HepG2 (cell line): ENCODE measurements around the gene BICRA. TPM values are rescaled to one million over a fixed set of nuclear protein-coding genes. Genes with fewer than 3 reads are reported as not detected.

ENCODE experiments used
- ATAC-seq: fragments of 200-7000 bp; cut with Tn5 transposase; 3 replicates; pipeline ENCODE4 v1.9.1; 2020; ENCODE audit warnings: mild to moderate bottlenecking, moderate library complexity
- Bru-seq: library from RNA; stranded (reverse); fragments of 400-500 nt; gene quantifications from one replicate; lab custom pipeline; 2021; lab: Mats Ljungman, UMichigan
- BruChase-seq, 2 experiments: library from RNA; stranded (reverse); fragments of 400-500 nt; gene quantifications; one replicate each; lab custom pipeline; 2021; lab: Mats Ljungman, UMichigan
- BruUV-seq: library from RNA; stranded (reverse); fragments of 400-500 nt; replicated peaks from 2 replicates; lab custom pipeline; 2021; lab: Mats Ljungman, UMichigan
- CTCF ChIA-PET: fragments of 300-600 bp; formaldehyde crosslinking; extraction: SDS; loops from one replicate; lab custom pipeline; 2021; ENCODE audit warnings: low total read pairs, inconsistent platforms, low intra/inter-chr PET ratio; lab: Yijun Ruan, JAX
- POLR2A ChIA-PET: fragments of 350-600 bp; sonication (Branson Sonifier 250); formaldehyde crosslinking; loops from one replicate; lab custom pipeline; 2020; ENCODE audit warnings: antibody characterized with exemption, inconsistent platforms; lab: Yijun Ruan, JAX
- DNase-seq: peaks from one replicate; pipeline ENCODE4 v3.0.0-alpha.2; 2015; ENCODE audit warnings: low spot score
- FAIRE-seq: peaks from 3 replicates; lab custom pipeline; 2011; peaks lifted over from hg19 to GRCh38; lab: Jason Lieb, UNC
- H2AFZ ChIP-seq: one replicate; pipeline ENCODE4 v1.6.1; 2011; ENCODE audit warnings: low read length, inconsistent platforms
- H3K27ac ChIP-seq: fragments of 300-600 bp; 3 replicates; pipeline ENCODE4 v1.8.0; 2011; ENCODE audit warnings: mixed run types, mild to moderate bottlenecking, mixed read lengths, low read length, inconsistent platforms; ENCODE audit not compliant: insufficient read depth; ENCODE audit errors: extremely low read length
- H3K27me3 ChIP-seq, 2 experiments: fragments of 200-600 bp in 1 of 2; 2 replicates in 1 of 2; 3 replicates in 1 of 2; pipeline versions ENCODE4 v1.6.0 to v1.8.0; 2011; ENCODE audit warnings: low read length in 2 of 2, mild to moderate bottlenecking in 2 of 2, moderate library complexity in 2 of 2, inconsistent platforms in 1 of 2; ENCODE audit not compliant: insufficient read depth in 2 of 2, control insufficient read depth in 1 of 2
- H3K36me3 ChIP-seq, 2 experiments: fragments of 200-600 bp in 1 of 2; replicated peaks in 1 of 2; 2 replicates in 1 of 2; 3 replicates in 1 of 2; pipeline versions ENCODE4 v1.5.1 to v1.8.0; 2011; ENCODE audit warnings: low read length in 2 of 2, inconsistent platforms in 1 of 2; ENCODE audit not compliant: insufficient read depth in 2 of 2, control insufficient read depth in 1 of 2
- H3K4me1 ChIP-seq: 2 replicates; pipeline ENCODE4 v1.5.1; 2012; ENCODE audit warnings: low read length, inconsistent platforms; ENCODE audit not compliant: insufficient read depth
- H3K4me2 ChIP-seq: 2 replicates; pipeline ENCODE4 v1.6.0; 2011; ENCODE audit warnings: low read depth, low read length, inconsistent platforms
- H3K4me3 ChIP-seq, 3 experiments: fragments of 200-600 bp in 1 of 3; sonication (generic), shearing (Covaris generic) in 1 of 3; replicated peaks in 1 of 3; 2 replicates each; pipeline ENCODE4 v1.5.1; 2011 to 2016; ENCODE audit warnings: low read length in 3 of 3, inconsistent platforms in 2 of 3, low read depth in 2 of 3, mild to moderate bottlenecking in 2 of 3, control low read depth in 1 of 3, mixed read lengths in 1 of 3; ENCODE audit not compliant: insufficient read depth in 1 of 3
- H3K79me2 ChIP-seq: one replicate; pipeline ENCODE4 v1.6.1; 2011; ENCODE audit warnings: low read length, inconsistent platforms; ENCODE audit not compliant: insufficient read depth
- H3K9ac ChIP-seq: 2 replicates; pipeline ENCODE4 v1.6.0; 2011; ENCODE audit warnings: mild to moderate bottlenecking, low read depth, low read length, inconsistent platforms; ENCODE audit not compliant: insufficient read depth
- H3K9me3 ChIP-seq: 2 replicates; pipeline ENCODE4 v1.5.1; 2012; ENCODE audit warnings: mild to moderate bottlenecking, low read length
- H4K20me1 ChIP-seq: 2 replicates; pipeline ENCODE4 v1.6.0; 2011; ENCODE audit warnings: inconsistent platforms, mild to moderate bottlenecking, low read length, moderate library complexity; ENCODE audit not compliant: insufficient read depth
- BRD4 ChIP-seq: sonication (generic); formaldehyde crosslinking; IDR thresholded peaks from 2 replicates; pipeline ENCODE4 v1.4.0; 2020; ENCODE audit warnings: missing genetic modification reagents
- CBX5 ChIP-seq: sonication (generic); formaldehyde crosslinking; IDR thresholded peaks from 2 replicates; pipeline ENCODE4 v1.4.0; 2020; ENCODE audit warnings: missing genetic modification reagents, borderline replicate concordance
- HNRNPK ChIP-seq: fragments of 200-400 bp; formaldehyde crosslinking; IDR thresholded peaks from 2 replicates; pipeline ENCODE4 v1.6.1; 2018; ENCODE audit warnings: low read length, low read depth, moderate library complexity, mild to moderate bottlenecking; ENCODE audit not compliant: poor library complexity, severe bottlenecking
- KDM1A ChIP-seq: IDR thresholded peaks from 2 replicates; pipeline ENCODE4 v1.6.1; 2016; ENCODE audit warnings: missing compliant biosample characterization
- MAFG ChIP-seq: sonication (generic); formaldehyde crosslinking; IDR thresholded peaks from 2 replicates; pipeline ENCODE4 v1.5.1; 2020; ENCODE audit warnings: mild to moderate bottlenecking, missing genetic modification reagents
- MED8 ChIP-seq: sonication (generic); formaldehyde crosslinking; IDR thresholded peaks from 2 replicates; pipeline ENCODE4 v1.8.1; 2023; ENCODE audit warnings: mild to moderate bottlenecking, missing genetic modification reagents; ENCODE audit not compliant: insufficient replicate concordance
- YEATS2 ChIP-seq: sonication (generic); formaldehyde crosslinking; IDR thresholded peaks from 2 replicates; pipeline ENCODE4 v1.4.0; 2020; ENCODE audit warnings: missing genetic modification reagents, borderline replicate concordance
- ZNF75D ChIP-seq: sonication (generic); formaldehyde crosslinking; IDR thresholded peaks from 2 replicates; pipeline ENCODE4 v1.8.1; 2023; ENCODE audit warnings: missing genetic modification reagents, mild to moderate bottlenecking, borderline replicate concordance
- WGBS: methylation state at CpG from one replicate; pipeline ENCODE4 v1.1.6; 2017; ENCODE audit warnings: low lambda C conversion rate; 5-methylcytosine and 5-hydroxymethylcytosine counted together
- in situ Hi-C: cut with HindIII; loops from 2 replicates; pipeline ENCODE4 v1.10.0; 2017; ENCODE audit warnings: low pct_unique_long_range_greater_than_20kb; ENCODE audit not compliant: extremely low pct_ligation_motif_present
- intact Hi-C: fragments of 100-400 bp; cut with micrococcal nuclease; formaldehyde crosslinking; loops from one replicate; pipeline ENCODE4 v1.10.0; 2022; ENCODE audit not compliant: unreplicated experiment
- long read RNA-seq, 2 experiments: library from RNA in 1 of 2; library from polyadenylated mRNA in 1 of 2; stranded (forward) in 1 of 2; unstranded in 1 of 2; transcript quantifications; one replicate each; pipeline ENCODE4 v2.0.0, GENCODE V29; 2019 to 2022
- polyA minus RNA-seq, 3 experiments: library from RNA; depleted of rRNA, polyadenylated mRNA; stranded (reverse); fragments of >200 nt; gene quantifications; 2 replicates each; pipeline ENCODE4 v1.2.3, GENCODE V29; 2011; ENCODE audit warnings: low replicate concordance in 1 of 3
- polyA plus RNA-seq, 8 experiments: library from polyadenylated mRNA; depleted of rRNA in 3 of 8; stranded (reverse) in 7 of 8; unstranded in 1 of 8; fragments of >200 nt; fragmentation: Illumina TruSeq in 4 of 8; extraction: Trizol in 4 of 8; gene quantifications; 2 replicates each; pipeline versions ENCODE4 v1.2.1 to v1.2.3, GENCODE V29; 2011 to 2016; ENCODE audit warnings: low read depth in 4 of 8, missing spikeins in 1 of 8, mixed read lengths in 1 of 8; ENCODE audit not compliant: insufficient read depth in 1 of 8
- total RNA-seq, 5 experiments: library from RNA; depleted of rRNA; stranded (reverse); fragments of >200 nt; fragmentation: Illumina TruSeq; extraction: Trizol; gene quantifications; 2 replicates each; pipeline ENCODE4 v1.2.3, GENCODE V29; 2016; ENCODE audit warnings: low read depth in 1 of 5
- TF ChIP-seq, protein P1 (sequence below): fragments of 450-650 bp; IDR thresholded peaks from 2 replicates; pipeline ENCODE4 v1.6.1; 2017; ENCODE audit warnings: mild to moderate bottlenecking
- TF ChIP-seq, protein P2 (sequence below): sonication (generic); formaldehyde crosslinking; IDR thresholded peaks from 2 replicates; pipeline ENCODE4 v1.9.0; 2021; ENCODE audit warnings: missing genetic modification reagents, borderline replicate concordance

The BICRA gene
- total RNA-seq (2016; rRNA removed; fragmentation: Illumina TruSeq; extraction: Trizol) = 0.71 and 1.6 TPM in 2 replicates
- total RNA-seq (2016; cell fraction: cytosol; rRNA removed; fragmentation: Illumina TruSeq; extraction: Trizol; ENCODE audit: low read depth) = 0.53 and 1.5 TPM in 2 replicates
- 0.74 and 2.4 TPM in 2 replicates for total RNA-seq (2016; cell fraction: insoluble cytoplasmic fraction; rRNA removed; fragmentation: Illumina TruSeq; extraction: Trizol)
- total RNA-seq (2016; cell fraction: membrane; rRNA removed; fragmentation: Illumina TruSeq; extraction: Trizol) = 1.6 and 3.0 TPM in 2 replicates
- 1.6 and 2.1 TPM in 2 replicates for total RNA-seq (2016; cell fraction: nucleus; rRNA removed; fragmentation: Illumina TruSeq; extraction: Trizol)
- 0.55 and 0.56 TPM in 2 replicates for polyA plus RNA-seq (2011; rRNA removed)
- 0.27 and 0.38 TPM in 2 replicates for polyA plus RNA-seq (2011; cell fraction: cytosol; rRNA removed)
- polyA plus RNA-seq (2011; cell fraction: nucleus; rRNA removed) = 3.6 and 3.7 TPM in 2 replicates
- 2.4 and 4.0 TPM in 2 replicates for polyA plus RNA-seq (2012)
- 0.26 and 0.28 TPM in 2 replicates for polyA plus RNA-seq (2016; cell fraction: cytosol; fragmentation: Illumina TruSeq; extraction: Trizol; ENCODE audit: low read depth)
- 2.0 and 2.8 TPM in 2 replicates for polyA plus RNA-seq (2016; cell fraction: insoluble cytoplasmic fraction; fragmentation: Illumina TruSeq; extraction: Trizol; ENCODE audit: low read depth)
- polyA plus RNA-seq (2016; cell fraction: membrane; fragmentation: Illumina TruSeq; extraction: Trizol; ENCODE audit: low read depth) = 0.53 and 0.64 TPM in 2 replicates
- 10.6 and 11.0 TPM in 2 replicates for polyA plus RNA-seq (2016; cell fraction: nucleus; fragmentation: Illumina TruSeq; extraction: Trizol; ENCODE audit: insufficient read depth, low read depth)
- polyA minus RNA-seq (2011; rRNA and poly(A)+ RNA removed; ENCODE audit: low replicate concordance) = 3.3 and 3.8 TPM in 2 replicates
- polyA minus RNA-seq (2011; cell fraction: cytosol; rRNA and poly(A)+ RNA removed) = 1.1 and 1.7 TPM in 2 replicates
- polyA minus RNA-seq (2011; cell fraction: nucleus; rRNA and poly(A)+ RNA removed) = 4.5 and 4.6 TPM in 2 replicates
- Bru-seq, nascent RNA = percentile 50 among the genes with signal in this experiment
- percentile 72 among the genes with signal in this experiment for BruChase-seq, experiment 1, labeled RNA remaining after a 6-hour chase
- BruChase-seq, experiment 2, labeled RNA remaining after a 2-hour chase = percentile 67 among the genes with signal in this experiment
- long read RNA-seq, experiment 1, partial matches to known transcripts = 0 of 1 reads
- long read RNA-seq, experiment 1, other reads (novel, unspliced or antisense) = 0 of 1 reads
- long read RNA-seq, experiment 2, partial matches to known transcripts = 3 of 8 reads
- long read RNA-seq, experiment 2, other reads (novel, unspliced or antisense) = 1 of 8 reads

DNA sequence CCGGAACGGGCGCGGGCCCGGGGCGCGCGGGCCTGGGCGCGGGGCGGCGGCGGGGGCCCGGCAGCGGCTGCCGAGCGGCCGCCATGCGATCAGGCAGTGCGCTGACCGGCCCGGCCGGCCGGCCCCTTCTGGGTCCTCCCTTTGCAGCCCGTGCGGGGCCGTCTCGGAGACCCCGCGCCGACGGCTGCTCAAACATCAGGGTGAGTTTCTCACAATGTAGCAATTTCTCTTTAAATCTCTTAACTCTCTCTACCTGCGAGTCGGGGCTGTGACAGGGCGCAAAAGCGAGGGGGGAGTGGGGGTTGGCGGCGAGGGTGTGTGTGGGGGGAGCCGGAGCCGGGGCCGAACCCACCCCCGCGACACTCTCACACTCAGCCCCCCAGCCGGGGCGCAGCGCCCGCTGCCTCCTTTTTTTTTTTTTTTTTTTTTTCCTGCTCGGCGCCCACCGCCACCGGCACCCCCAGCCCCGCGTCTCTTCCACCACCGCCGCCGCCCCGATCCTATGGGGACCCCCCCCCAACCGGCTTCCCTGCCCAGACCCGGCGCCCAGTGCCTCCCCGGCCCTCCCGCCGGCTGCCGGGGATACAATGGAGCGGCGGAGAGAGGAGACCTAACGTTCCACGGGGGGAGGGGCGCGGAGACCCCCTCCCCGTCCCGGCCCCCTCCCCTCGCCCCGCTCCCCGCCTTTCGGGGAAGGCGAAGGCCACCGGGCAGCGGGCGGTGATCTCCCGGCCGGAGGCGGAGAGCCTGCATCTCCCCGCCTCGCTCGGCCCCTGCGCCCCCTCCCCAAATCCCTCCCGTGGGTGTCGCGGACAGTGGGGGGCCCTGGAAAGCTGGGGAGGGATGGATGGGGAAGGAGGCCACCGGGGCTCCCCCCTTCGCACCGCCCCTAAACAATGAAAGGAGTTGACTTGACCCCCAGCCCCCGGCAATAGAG is at the start of gene BICRA:
TSS of gene BICRA (plus strand) at position 166 of the 937 bp plus-strand sequence. CDS start 64,441 bp downstream, outside the sequence.
- Histone ChIP-seq H3K9me3 (no peaks in the 10 kb centered on the region), H3K4me1 (peaks cover 24% of the 10 kb centered on the region), H4K20me1 (peaks cover 5% of the 10 kb centered on the region; the same call in 1 of the 2 replicates), H3K36me3 (no peaks in the 10 kb centered on the region; a peak in 1 of 5 replicates), H3K79me2 (peaks cover 34% of the 10 kb centered on the region), H3K4me2 (peak within 1 kb of the TSS; percentile 70), H3K4me3 (peak within 1 kb of the TSS; percentile 91 to 97 (median 94)), H3K27ac (peak within 1 kb of the TSS; percentile 89), H3K27me3 (no peaks in the 10 kb centered on the region; a peak in 2 of 5 replicates), H3K9ac (peak within 1 kb of the TSS; percentile 91), H2AFZ (no peak within 1 kb of the TSS)
- under 1% methylated on average over 73 of the region's 94 CpGs for WGBS
- ChIA-PET CTCF (no interaction called here), POLR2A (interaction anchor here (1.1 to 2.1 kb wide), 5 partner anchors 8 to 94 kb away, joined by 6 to 25 read pairs (median 8); no protein-coding TSS in a partner anchor)
- no TSS peak for BruUV-seq
- no peak for FAIRE-seq
- in situ Hi-C loops (loop anchor here (10.0 kb wide), 1 partner anchor 86 kb away; no protein-coding TSS in a partner anchor), intact Hi-C loops (loop anchor here (1.0 to 5.0 kb wide), 2 partner anchors 89 to 92 kb away; partner anchors contain the start of gene NAPA)
- peak; percentile 29 for ATAC-seq
- DNase-seq = peak; percentile 65
- no peak for TF ChIP-seq BRD4 (CRISPR knock-in tag)
- no peak for TF ChIP-seq KDM1A (CRISPR knock-in tag)
- no peak for TF ChIP-seq MAFG
- TF ChIP-seq, protein P1, sequence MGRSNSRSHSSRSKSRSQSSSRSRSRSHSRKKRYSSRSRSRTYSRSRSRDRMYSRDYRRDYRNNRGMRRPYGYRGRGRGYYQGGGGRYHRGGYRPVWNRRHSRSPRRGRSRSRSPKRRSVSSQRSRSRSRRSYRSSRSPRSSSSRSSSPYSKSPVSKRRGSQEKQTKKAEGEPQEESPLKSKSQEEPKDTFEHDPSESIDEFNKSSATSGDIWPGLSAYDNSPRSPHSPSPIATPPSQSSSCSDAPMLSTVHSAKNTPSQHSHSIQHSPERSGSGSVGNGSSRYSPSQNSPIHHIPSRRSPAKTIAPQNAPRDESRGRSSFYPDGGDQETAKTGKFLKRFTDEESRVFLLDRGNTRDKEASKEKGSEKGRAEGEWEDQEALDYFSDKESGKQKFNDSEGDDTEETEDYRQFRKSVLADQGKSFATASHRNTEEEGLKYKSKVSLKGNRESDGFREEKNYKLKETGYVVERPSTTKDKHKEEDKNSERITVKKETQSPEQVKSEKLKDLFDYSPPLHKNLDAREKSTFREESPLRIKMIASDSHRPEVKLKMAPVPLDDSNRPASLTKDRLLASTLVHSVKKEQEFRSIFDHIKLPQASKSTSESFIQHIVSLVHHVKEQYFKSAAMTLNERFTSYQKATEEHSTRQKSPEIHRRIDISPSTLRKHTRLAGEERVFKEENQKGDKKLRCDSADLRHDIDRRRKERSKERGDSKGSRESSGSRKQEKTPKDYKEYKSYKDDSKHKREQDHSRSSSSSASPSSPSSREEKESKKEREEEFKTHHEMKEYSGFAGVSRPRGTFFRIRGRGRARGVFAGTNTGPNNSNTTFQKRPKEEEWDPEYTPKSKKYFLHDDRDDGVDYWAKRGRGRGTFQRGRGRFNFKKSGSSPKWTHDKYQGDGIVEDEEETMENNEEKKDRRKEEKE = no peak
- no peak for TF ChIP-seq CBX5 (CRISPR knock-in tag)
- TF ChIP-seq ZNF75D (CRISPR knock-in tag) = no peak
- TF ChIP-seq HNRNPK = peak; percentile 29
- TF ChIP-seq, protein P2, sequence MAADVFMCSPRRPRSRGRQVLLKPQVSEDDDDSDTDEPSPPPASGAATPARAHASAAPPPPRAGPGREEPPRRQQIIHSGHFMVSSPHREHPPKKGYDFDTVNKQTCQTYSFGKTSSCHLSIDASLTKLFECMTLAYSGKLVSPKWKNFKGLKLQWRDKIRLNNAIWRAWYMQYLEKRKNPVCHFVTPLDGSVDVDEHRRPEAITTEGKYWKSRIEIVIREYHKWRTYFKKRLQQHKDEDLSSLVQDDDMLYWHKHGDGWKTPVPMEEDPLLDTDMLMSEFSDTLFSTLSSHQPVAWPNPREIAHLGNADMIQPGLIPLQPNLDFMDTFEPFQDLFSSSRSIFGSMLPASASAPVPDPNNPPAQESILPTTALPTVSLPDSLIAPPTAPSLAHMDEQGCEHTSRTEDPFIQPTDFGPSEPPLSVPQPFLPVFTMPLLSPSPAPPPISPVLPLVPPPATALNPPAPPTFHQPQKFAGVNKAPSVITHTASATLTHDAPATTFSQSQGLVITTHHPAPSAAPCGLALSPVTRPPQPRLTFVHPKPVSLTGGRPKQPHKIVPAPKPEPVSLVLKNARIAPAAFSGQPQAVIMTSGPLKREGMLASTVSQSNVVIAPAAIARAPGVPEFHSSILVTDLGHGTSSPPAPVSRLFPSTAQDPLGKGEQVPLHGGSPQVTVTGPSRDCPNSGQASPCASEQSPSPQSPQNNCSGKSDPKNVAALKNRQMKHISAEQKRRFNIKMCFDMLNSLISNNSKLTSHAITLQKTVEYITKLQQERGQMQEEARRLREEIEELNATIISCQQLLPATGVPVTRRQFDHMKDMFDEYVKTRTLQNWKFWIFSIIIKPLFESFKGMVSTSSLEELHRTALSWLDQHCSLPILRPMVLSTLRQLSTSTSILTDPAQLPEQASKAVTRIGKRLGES (CRISPR knock-in tag) = no peak
- TF ChIP-seq MED8 (CRISPR knock-in tag) = no peak
- peak; percentile 35; the same call in 1 of the 2 replicates for TF ChIP-seq YEATS2
